K562 (cell line): ENCODE measurements around the gene MARS1. TPM values are rescaled to one million over a fixed set of nuclear protein-coding genes. Genes with fewer than 3 reads are reported as not detected.
A peak's percentile ranks its signal among the peaks of the same experiment; 100 is the strongest.

Experiments used
- CCNT2 ChIP-seq: IDR thresholded peaks from 2 replicates; pipeline ENCODE4 v1.6.1; 2011; ENCODE audit warnings: borderline replicate concordance, low read depth, mild to moderate bottlenecking, moderate library complexity, mixed read lengths, low read length; ENCODE audit not compliant: insufficient read length; ENCODE audit errors: extremely low read depth
- ESRRA ChIP-seq: fragments of 450-650 bp; IDR thresholded peaks from 2 replicates; pipeline ENCODE4 v1.6.1; 2014; ENCODE audit warnings: low read depth, mild to moderate bottlenecking, moderate library complexity, borderline replicate concordance
- GATA2 ChIP-seq: sonication (generic); formaldehyde crosslinking; IDR thresholded peaks from 2 replicates; pipeline ENCODE4 v1.4.0; 2020; ENCODE audit warnings: mild to moderate bottlenecking, missing genetic modification reagents
- GATAD2A ChIP-seq: fragments of 450-650 bp; IDR thresholded peaks from 2 replicates; pipeline ENCODE4 v1.6.1; 2017
- HDAC6 ChIP-seq: IDR thresholded peaks from 2 replicates; pipeline ENCODE4 v1.6.1; 2012; ENCODE audit warnings: low read depth, mild to moderate bottlenecking, control low read depth, inconsistent platforms, low read length, moderate library complexity
- MAFG ChIP-seq: fragments of 450-650 bp; conservative IDR thresholded peaks from 2 replicates; pipeline ENCODE4 v1.6.1; 2016; ENCODE audit warnings: missing genetic modification characterization, missing compliant biosample characterization
- MCM5 ChIP-seq: fragments of 450-650 bp; IDR thresholded peaks from 2 replicates; pipeline ENCODE4 v1.6.1; 2016; ENCODE audit warnings: low read depth
- MTA2 ChIP-seq: fragments of 450-650 bp; IDR thresholded peaks from 2 replicates; pipeline ENCODE4 v1.6.1; 2016; ENCODE audit warnings: low read depth
- NEUROD1 ChIP-seq: fragments of 150-350 bp; IDR thresholded peaks from 2 replicates; pipeline ENCODE4 v1.6.1; 2014; ENCODE audit warnings: borderline replicate concordance, low read length, low read depth; ENCODE audit not compliant: partially characterized antibody
- PHF8 ChIP-seq: fragments of 200-600 bp; sonication (generic); IDR thresholded peaks from 2 replicates; pipeline ENCODE4 v1.6.1; 2012; ENCODE audit warnings: mixed run types, mild to moderate bottlenecking, inconsistent platforms, low read length, moderate library complexity, borderline replicate concordance
- RBM22 ChIP-seq: fragments of 200-400 bp; formaldehyde crosslinking; IDR thresholded peaks from 2 replicates; pipeline ENCODE4 v1.6.1; 2018; ENCODE audit warnings: low read length, low read depth; ENCODE audit not compliant: poor library complexity, severe bottlenecking
- RCOR1 ChIP-seq, 2 experiments: IDR thresholded peaks; 2 replicates each; pipeline ENCODE4 v1.6.1; 2012; ENCODE audit warnings: low read depth in 2 of 2, low read length in 2 of 2, borderline replicate concordance in 1 of 2, improper control_type of control experiment in 1 of 2
- TCF3 ChIP-seq: sonication (generic); formaldehyde crosslinking; IDR thresholded peaks from 2 replicates; pipeline ENCODE4 v1.4.0; 2020; ENCODE audit warnings: mild to moderate bottlenecking, missing genetic modification reagents
- XRCC5 ChIP-seq: fragments of 200-400 bp; formaldehyde crosslinking; IDR thresholded peaks from 2 replicates; pipeline ENCODE4 v1.6.1; 2017; ENCODE audit warnings: low read depth, mild to moderate bottlenecking, low read length
- ZBTB11 ChIP-seq, 3 experiments: fragments of 200-800 bp in 1 of 3; fragments of 250-450 bp in 1 of 3; fragments of 450-650 bp in 1 of 3; sonication (Bioruptor Pico) in 1 of 3; sonication (Bioruptor generic) in 1 of 3; formaldehyde crosslinking in 1 of 3; IDR thresholded peaks; 2 replicates each; pipeline versions ENCODE4 v1.6.1 to v1.8.0; 2016 to 2022; ENCODE audit warnings: mild to moderate bottlenecking in 2 of 3, missing genetic modification characterization in 2 of 3, missing compliant biosample characterization in 1 of 3, moderate library complexity in 1 of 3
- ZKSCAN8 ChIP-seq: fragments of 200-800 bp; sonication (Bioruptor generic); IDR thresholded peaks from 2 replicates; pipeline ENCODE4 v1.6.1; 2016; ENCODE audit warnings: missing genetic modification characterization, missing compliant biosample characterization
- ZNF311 ChIP-seq: fragments of 250-450 bp; sonication (Bioruptor Pico); IDR thresholded peaks from 2 replicates; pipeline ENCODE4 v1.4.0; 2020; ENCODE audit warnings: mild to moderate bottlenecking, moderate library complexity
- ZNF584 ChIP-seq: fragments of 200-800 bp; sonication (Bioruptor generic); IDR thresholded peaks from 2 replicates; pipeline ENCODE4 v1.6.1; 2016; ENCODE audit warnings: low read depth, mild to moderate bottlenecking, missing genetic modification characterization, missing compliant biosample characterization
- polyA plus RNA-seq, 8 experiments: library from polyadenylated mRNA; depleted of rRNA in 4 of 8; stranded (reverse) in 5 of 8; unstranded in 3 of 8; fragments of >200 nt; fragmentation: Nextera tagmentation in 2 of 8; fragmentation: Illumina TruSeq in 1 of 8; extraction: Ambion mirVana in 2 of 8; extraction: Trizol in 1 of 8; gene quantifications; 2 replicates each; pipeline versions ENCODE4 v1.2.1 to v1.2.3, GENCODE V29; 2011 to 2014; ENCODE audit warnings: inconsistent platforms in 1 of 8, missing spikeins in 1 of 8
- total RNA-seq, 7 experiments: library from RNA; depleted of rRNA in 6 of 7; stranded (reverse); fragments of >200 nt in 6 of 7; fragmentation: Illumina TruSeq in 2 of 7; extraction: Trizol in 2 of 7; gene quantifications; 2 replicates each; pipeline versions ENCODE4 v1.2.1 to v1.2.3, GENCODE V29; 2011 to 2021; ENCODE audit warnings: low replicate concordance in 1 of 7

Gene MARS1
- total and polyA plus RNA-seq, 9 of the 15 experiments (the other 6 are each of a cell fraction or from before 2014, with no cell fraction given) = 117 to 382 (median 220) TPM

GRCh38 chr12:57452937-57453509 lies 34.8 kb upstream of the MARS1 start (continued):
- TF ChIP-seq MCM5 (no peak), HDAC6 (no peak), MTA2 (no peak), MAFG (no peak), ZBTB11 (CRISPR knock-in tag; IDR thresholded peaks at IDR 0.05) (no peak), ZKSCAN8 (CRISPR knock-in tag) (no peak), NEUROD1 (no peak), RCOR1 (IDR thresholded peaks at IDR 0.05; ENCODE audit: borderline replicate concordance in 1 of 2, low read depth in 2 of 2, low read length in 2 of 2) (0 out of 4 replicates have a peak, but pooled peaks of 1 of the 2 experiments have one; percentile 37), ESRRA (no peak), PHF8 (no peak), GATAD2A (no peak), ZNF584 (CRISPR knock-in tag) (no peak), GATA2 (CRISPR knock-in tag) (no peak), XRCC5 (peak; percentile 65; the same call in 1 of the 2 replicates), TCF3 (CRISPR knock-in tag) (0 out of 2 replicates have a peak, but pooled peaks have one; percentile 4), ZNF311 (no peak), CCNT2 (no peak), RBM22 (no peak)
